Neural crest cell (in vitro differentiated cells): ENCODE results near the gene CXorf66. TPM values are rescaled to one million over a fixed set of nuclear protein-coding genes. Genes with fewer than 3 reads are reported as not detected.
"Not testable (repeated sequence)": the region's sequence is repeated elsewhere in the genome, so short reads cannot be mapped to it uniquely, and the experiment has no call there.

Experiments
- DNase-seq: peaks from one replicate; pipeline ENCODE4 v3.0.0; 2021; ENCODE audit warnings: low read depth, mixed read lengths, low spot score
- H3K27ac Mint-ChIP-seq: one replicate; pipeline ENCODE4 v1.8.0; 2021; ENCODE audit warnings: mild to moderate bottlenecking, mixed read lengths; ENCODE audit not compliant: unreplicated experiment
- H3K27me3 Mint-ChIP-seq: 2 replicates; pipeline ENCODE4 v1.8.0; 2021; ENCODE audit warnings: low read depth, mild to moderate bottlenecking, mixed read lengths
- H3K36me3 Mint-ChIP-seq: 2 replicates; pipeline ENCODE4 v1.8.0; 2021; ENCODE audit warnings: low read depth, mild to moderate bottlenecking, mixed read lengths
- H3K4me1 Mint-ChIP-seq: 2 replicates; pipeline ENCODE4 v1.8.0; 2021; ENCODE audit warnings: mixed read lengths
- H3K4me3 Mint-ChIP-seq: one replicate; pipeline ENCODE4 v1.8.0; 2021; ENCODE audit warnings: mild to moderate bottlenecking, mixed read lengths
- H3K9me3 Mint-ChIP-seq: 2 replicates; pipeline ENCODE4 v1.8.0; 2021; ENCODE audit warnings: mixed read lengths
- total RNA-seq: library from RNA; stranded (reverse); gene quantifications from 2 replicates; pipeline ENCODE4 v1.2.1, GENCODE V29; 2021
- TF ChIP-seq, protein P1 (sequence below): fragments of 200-600 bp; sonication (generic); conservative IDR thresholded peaks from 2 replicates; pipeline ENCODE4 v1.5.0; 2021; ENCODE audit warnings: antibody characterized with exemption, mild to moderate bottlenecking

Gene CXorf66
- total RNA-seq, 1 donor from 2014 or later = not detected

- H3K4me3 Mint-ChIP-seq = no peak overlapping the region
- DNase-seq = no peak
- peaks cover under 1% of the 10 kb centered on the region for H3K27me3 Mint-ChIP-seq
- TF ChIP-seq, protein P1, sequence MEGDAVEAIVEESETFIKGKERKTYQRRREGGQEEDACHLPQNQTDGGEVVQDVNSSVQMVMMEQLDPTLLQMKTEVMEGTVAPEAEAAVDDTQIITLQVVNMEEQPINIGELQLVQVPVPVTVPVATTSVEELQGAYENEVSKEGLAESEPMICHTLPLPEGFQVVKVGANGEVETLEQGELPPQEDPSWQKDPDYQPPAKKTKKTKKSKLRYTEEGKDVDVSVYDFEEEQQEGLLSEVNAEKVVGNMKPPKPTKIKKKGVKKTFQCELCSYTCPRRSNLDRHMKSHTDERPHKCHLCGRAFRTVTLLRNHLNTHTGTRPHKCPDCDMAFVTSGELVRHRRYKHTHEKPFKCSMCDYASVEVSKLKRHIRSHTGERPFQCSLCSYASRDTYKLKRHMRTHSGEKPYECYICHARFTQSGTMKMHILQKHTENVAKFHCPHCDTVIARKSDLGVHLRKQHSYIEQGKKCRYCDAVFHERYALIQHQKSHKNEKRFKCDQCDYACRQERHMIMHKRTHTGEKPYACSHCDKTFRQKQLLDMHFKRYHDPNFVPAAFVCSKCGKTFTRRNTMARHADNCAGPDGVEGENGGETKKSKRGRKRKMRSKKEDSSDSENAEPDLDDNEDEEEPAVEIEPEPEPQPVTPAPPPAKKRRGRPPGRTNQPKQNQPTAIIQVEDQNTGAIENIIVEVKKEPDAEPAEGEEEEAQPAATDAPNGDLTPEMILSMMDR = no peak
- H3K4me1 Mint-ChIP-seq = peaks cover 3% of the 10 kb centered on the region
- H3K9me3 Mint-ChIP-seq = no peaks in the 10 kb centered on the region
- H3K27ac Mint-ChIP-seq = no peak overlapping the region
- H3K36me3 Mint-ChIP-seq = peaks cover 3% of the 10 kb centered on the region
Measured at GRCh38 chrX:139924696-139925095, 40.6 kb downstream of the CXorf66 start.

- Mint-ChIP-seq H3K36me3 (peaks cover 3% of the 10 kb centered on the region), H3K9me3 (no peaks in the 10 kb centered on the region), H3K4me1 (no peaks in the 10 kb centered on the region), H3K27ac (no peak overlapping the region), H3K4me3 (no peak overlapping the region), H3K27me3 (no peaks in the 10 kb centered on the region)
- TF ChIP-seq, protein P1 = no peak
- no peak for DNase-seq
Measured at GRCh38 chrX:139924069-139924695, 41.1 kb downstream of the CXorf66 start.

GRCh38 chrX:139921142-139921541 is 44.2 kb downstream of the CXorf66 start:
- not testable (repeated sequence) for H3K27ac Mint-ChIP-seq, H3K4me3 Mint-ChIP-seq, DNase-seq, H3K27me3 Mint-ChIP-seq, H3K36me3 Mint-ChIP-seq, H3K9me3 Mint-ChIP-seq, H3K4me1 Mint-ChIP-seq

GRCh38 chrX:139920316-139920715 is 45.0 kb downstream of the CXorf66 start:
- Mint-ChIP-seq H3K4me1 (no peaks in the 10 kb centered on the region), H3K27ac (no peak overlapping the region), H3K9me3 (no peaks in the 10 kb centered on the region), H3K4me3 (no peak overlapping the region), H3K36me3 (peaks cover 3% of the 10 kb centered on the region), H3K27me3 (no peaks in the 10 kb centered on the region)
- no peak for DNase-seq
- TF ChIP-seq, protein P1 = no peak

DNA sequence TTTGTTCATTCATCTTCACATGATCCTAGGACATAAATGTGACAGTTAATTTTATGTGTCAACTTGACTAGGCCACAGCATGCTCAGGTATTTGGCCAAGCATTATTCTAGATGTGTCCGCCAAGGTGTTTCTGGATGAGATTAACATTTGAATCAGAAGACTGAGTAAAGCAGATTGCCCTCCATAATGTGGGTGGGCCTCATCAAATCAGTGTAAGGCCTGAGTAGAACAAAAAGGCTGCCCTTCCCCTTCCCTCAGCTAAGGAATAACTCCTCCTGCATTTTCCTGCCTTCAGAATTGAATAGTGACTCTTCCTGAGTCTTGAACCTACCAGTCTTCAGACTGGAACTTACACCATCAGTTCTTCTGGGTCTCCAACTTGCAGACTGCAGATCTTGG is 50.9 kb downstream of the CXorf66 start:
- Mint-ChIP-seq H3K4me3 (no peak overlapping the region), H3K27ac (no peak overlapping the region), H3K9me3 (peaks cover 7% of the 10 kb centered on the region), H3K4me1 (no peaks in the 10 kb centered on the region), H3K27me3 (no peaks in the 10 kb centered on the region), H3K36me3 (peaks cover 2% of the 10 kb centered on the region)
- DNase-seq = no peak
- TF ChIP-seq, protein P1 = no peak

DNA sequence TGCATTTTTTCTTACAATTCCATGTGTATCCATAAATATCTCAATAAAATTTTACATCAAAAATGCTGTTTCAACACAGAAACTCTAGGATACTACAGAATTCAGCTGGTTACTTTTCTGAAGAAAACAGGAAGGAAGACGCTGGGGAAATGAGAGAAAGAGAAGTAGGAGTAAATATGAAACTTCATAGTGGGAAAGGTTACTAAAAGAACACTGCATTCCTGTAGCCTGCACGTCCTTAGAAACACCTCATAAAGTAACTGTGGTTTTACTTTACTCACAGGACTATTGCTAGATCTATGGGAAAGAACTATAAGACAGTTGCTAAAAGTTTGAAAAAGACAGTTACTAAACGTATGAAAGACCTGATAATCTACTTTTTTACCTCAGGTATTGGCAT is 55.6 kb downstream of the CXorf66 start:
- Mint-ChIP-seq H3K36me3 (peaks cover 2% of the 10 kb centered on the region), H3K4me3 (no peak overlapping the region), H3K4me1 (no peaks in the 10 kb centered on the region), H3K27me3 (no peaks in the 10 kb centered on the region), H3K9me3 (peaks cover 9% of the 10 kb centered on the region), H3K27ac (no peak overlapping the region)
- TF ChIP-seq, protein P1 = no peak
- no peak for DNase-seq
